GM20431 (cell line): Measurements from ENCODE around the gene SIX3.

Source experiments
- in situ Hi-C: fragments of 300-500 bp; cut with MseI, MboI; formaldehyde crosslinking; loops from one replicate; pipeline ENCODE4 v1.15.0; 2020; ENCODE audit warnings: low sequenced_read_pairs; ENCODE audit not compliant: unreplicated experiment

Gene SIX3

DNA sequence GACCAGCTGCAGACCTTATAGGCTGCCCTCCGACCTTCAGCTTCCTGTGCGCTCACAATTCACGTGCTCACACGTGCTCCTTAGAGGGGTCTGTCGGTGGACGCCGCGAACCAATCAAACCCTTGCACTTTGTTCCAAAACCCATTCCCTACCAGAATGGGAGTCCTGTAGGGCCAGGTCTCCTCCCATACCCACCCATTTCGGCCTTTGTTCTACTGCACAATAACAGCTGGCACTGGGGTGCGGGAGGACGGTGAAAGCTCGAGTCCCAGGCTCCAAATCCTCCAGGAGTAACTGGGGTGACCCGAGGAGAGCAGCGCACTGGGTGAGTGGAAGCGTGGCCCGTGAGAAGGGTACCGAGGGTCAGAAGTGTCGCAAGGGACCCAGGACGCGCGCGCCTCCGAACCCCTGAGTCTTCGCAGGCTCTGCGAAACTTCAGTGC lies 13.0 kb downstream of the SIX3 start:
- in situ Hi-C loops = loop anchor here (25.0 kb wide), 1 partner anchor 917 kb away; no protein-coding TSS in a partner anchor

DNA sequence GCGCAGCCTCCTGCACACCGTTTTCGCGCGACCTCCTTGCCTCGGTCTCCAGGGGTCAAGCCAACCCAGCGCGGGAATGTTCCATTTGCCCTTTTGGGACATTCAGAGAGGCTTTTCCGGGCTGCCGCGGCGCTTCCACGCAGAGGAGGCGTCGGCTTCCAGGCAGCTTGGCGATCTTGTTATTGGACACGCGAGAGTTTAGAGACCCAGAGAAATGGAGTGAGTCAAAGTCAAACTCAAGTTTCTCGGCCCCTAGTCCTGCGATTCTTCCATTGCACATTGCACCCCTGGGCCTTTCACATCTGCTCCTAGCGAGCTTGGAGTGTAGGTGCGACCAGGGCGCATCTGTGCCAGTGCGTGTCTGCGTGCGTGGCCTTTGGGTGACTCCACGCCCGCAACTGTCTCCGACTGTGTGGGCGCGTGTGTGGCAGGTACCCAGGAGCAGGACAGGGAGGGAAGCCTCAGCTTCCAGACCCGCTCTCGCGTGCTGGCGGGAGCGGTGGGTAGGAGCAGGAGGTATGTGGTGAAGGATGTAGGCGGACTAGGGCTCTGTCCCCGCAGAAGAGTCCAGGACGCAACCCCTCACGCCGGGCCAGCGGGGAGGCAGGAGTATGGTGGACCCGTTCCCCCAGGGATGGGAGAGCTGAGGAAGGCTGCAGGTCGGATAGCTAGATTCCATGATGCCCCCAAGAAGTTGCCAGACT lies 13.5 kb downstream of the SIX3 start:
- in situ Hi-C loops = loop anchor here (25.0 kb wide), 1 partner anchor 918 kb away; no protein-coding TSS in a partner anchor

DNA sequence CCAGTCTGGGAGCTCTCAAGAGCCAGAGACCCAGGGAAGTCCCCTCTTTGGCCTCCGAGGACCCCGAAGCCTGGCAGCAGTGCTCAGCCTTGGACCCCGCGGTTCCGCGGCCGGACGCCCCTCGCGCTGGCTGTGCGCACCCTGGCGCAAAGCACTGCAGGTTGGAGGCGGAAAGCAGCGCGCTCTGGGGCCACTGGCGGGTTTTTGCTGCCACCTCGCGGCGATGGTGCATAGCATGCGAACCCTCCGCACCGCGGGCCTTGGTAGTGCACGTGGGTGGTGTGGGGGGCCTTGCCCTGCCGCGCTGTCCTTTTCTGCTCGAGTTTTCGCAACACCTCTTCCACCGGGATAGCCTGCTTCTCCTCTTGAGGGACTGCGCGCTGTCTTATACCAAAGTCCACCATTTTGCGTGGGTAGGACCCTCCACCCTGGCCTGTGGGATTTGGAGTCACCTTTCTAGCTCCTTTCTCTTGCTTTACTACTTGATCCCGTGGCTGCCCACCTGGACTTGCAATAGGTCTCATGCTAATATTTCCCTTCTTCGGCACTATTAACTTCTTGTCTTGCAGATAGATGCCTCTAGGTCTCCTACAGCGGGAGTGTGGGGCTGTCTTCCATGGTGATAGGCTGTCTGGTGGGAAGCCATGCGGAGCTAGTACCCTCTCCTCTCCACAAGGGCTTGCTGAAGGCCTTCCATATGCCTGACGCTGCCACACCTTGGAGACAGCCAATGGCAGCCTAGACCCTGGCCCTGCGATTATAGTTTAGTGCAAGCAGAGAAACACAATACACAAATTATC lies 14.3 kb downstream of the SIX3 start:
- in situ Hi-C loops = loop anchor here (25.0 kb wide), 1 partner anchor 918 kb away; no protein-coding TSS in a partner anchor

DNA sequence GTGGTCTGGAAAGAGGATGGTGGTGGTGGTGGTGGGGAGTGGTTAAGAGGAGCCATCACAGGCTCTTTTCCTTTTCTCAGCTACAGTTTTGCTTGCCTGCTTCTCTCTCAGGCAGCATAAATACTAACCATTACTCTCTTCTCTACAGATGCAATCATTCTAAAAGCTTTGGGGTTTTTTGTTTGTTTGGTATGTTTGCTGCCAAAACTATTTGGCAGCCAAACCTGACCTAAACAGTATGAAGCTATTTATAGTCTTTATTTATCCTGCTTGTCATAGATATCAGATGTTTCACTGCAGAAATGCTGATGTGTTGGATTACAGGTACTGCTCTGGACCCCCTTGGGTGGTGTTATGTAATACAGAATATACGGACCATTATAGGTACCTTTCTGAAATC lies 15.3 kb downstream of the SIX3 start:
- in situ Hi-C loops = loop anchor here (25.0 kb wide), 1 partner anchor 920 kb away; no protein-coding TSS in a partner anchor

DNA sequence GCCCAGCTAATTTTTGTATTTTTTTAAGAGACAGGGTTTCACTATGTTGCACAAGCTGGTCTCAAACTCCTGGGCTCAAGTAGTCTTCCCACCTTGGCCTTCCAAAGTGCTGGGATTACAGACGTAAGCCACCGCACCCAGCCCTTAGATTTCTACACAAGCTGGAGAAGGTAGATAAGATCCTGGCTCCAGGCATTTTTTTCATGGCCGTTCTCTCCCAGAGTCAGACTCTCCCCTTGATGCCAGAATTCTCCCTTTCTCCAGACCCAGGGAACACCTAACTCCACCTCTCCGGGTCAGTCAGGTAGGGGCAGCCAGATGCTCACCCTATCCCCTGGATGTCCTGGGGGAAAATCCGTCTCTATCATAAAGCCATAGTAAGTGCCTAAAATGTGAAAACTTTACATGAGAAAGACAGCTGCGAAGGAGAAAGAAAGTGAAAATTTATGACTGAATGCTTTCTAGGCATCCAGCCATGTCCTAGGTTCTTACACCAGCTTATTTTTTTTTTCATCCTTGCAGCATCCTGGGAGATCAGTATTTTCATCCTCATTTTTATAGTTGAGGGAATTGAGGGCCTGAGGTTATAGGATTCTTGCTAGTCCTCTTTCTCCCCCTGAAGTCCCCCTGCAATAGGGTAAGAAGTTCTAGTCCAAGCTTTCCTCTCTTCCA lies 16.3 kb downstream of the SIX3 start:
- in situ Hi-C loops = loop anchor here (25.0 kb wide), 1 partner anchor 920 kb away; no protein-coding TSS in a partner anchor

DNA sequence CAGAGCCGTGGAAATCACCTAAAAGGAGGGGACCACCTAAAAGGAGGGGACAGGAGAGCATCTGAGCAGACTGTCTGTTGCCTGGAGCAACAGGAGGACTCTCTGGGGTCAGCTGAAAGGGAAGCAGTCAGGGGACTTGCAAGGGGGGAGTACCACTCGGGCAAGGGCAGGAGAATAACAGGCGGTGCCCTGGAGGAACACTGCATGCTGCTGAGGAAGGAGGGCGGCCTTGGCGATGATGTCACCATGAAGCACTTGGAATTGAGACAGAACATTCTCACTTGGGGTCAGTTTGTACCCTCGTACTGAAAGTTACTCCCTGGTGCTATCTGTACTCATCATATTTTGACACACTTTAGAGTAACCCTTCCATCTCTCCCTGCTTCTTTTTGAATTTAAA lies 18.4 kb downstream of the SIX3 start:
- in situ Hi-C loops = loop anchor here (25.0 kb wide), 1 partner anchor 923 kb away; no protein-coding TSS in a partner anchor

DNA sequence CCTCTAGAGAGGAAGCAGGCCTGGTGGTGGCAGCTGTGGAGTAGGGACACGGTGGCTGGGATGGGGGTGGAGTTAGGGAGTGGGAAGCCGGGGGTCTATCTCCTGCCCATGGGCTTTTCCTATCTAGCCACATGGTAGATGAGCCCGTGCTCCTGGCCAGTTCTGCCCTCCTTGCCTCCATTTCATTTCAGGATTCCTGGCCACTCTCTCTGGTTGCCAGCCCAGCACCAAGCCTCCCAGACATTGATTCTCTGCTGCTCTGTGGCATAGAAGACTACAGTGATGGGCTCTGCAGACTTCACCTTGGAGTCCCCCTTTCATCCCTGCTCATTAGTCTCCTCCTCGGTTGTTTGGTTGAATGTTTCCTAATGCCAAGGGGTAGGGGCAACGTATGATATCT lies 19.4 kb downstream of the SIX3 start:
- in situ Hi-C loops = loop anchor here (25.0 kb wide), 1 partner anchor 924 kb away; no protein-coding TSS in a partner anchor

DNA sequence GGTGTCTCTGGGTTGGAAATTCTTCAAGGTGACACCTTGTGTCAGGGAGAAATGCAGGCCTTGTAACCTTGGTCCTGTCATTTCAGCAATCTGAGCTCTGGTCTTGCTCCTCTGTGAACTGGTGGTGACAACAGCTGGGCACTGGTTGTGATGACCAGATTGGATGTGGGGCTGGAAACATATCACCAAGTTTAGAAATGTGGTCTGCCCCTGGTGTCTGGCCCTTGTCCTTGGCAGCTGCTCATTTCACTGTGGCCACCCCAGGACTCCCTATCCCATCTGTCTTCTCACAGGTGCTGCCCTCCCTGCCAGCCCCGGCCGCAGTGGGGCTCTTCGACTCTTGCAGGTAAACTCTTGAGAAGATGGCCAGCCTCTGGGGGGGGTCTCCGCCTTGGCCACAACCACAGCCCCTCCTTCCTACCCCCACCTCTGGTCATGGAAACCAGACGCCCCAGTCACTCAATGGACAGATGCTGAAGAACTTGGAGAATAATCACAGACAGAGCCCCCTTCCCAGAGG lies 20.7 kb downstream of the SIX3 start:
- in situ Hi-C loops = loop anchor here (25.0 kb wide), 1 partner anchor 925 kb away; no protein-coding TSS in a partner anchor

DNA sequence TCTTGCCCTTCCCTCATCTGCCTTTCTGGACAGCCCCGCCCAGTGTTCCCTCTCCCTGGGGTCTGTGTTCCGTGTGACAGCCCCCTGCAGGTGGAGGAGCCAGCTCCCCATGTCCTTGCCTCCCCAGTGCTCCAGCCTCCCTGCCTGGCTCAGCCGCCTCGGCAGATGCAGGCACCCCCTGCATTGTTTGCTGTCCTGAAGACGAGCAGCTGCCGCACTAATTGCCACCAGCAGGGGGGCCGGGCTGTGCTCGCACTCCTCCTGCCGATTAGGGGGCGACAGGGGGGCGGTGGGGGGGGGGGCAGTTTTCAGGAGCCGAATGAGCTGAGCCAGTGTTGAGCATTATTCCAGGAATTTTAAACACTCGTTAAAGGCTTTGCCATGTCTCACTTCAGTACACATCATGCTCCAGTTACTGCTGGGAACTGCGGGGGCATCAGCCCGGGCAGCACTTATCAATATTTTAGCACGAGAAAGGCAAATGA lies 23.3 kb downstream of the SIX3 start:
- in situ Hi-C loops = loop anchor here (25.0 kb wide), 1 partner anchor 927 kb away; no protein-coding TSS in a partner anchor

DNA sequence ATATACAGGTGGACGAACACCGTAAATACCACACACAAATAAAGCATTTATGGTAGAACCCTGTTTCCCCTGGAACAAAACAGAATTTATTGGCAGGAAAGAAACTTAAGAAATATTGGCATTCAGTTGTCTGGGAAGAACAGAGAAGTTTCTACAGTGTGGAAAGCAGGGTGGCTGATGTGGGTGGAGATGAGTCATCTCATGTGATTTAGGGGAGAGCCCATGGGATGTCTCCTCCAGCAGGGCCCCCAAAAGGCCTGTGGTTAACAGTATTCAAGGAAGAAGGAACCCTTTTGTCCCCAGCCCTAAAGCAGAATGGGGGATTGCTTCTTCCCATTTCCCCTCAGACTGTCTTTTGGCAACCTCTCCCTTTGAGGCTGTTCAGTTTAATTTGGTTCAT lies 24.2 kb downstream of the SIX3 start:
- in situ Hi-C loops = loop anchor here (25.0 kb wide), 1 partner anchor 928 kb away; no protein-coding TSS in a partner anchor

DNA sequence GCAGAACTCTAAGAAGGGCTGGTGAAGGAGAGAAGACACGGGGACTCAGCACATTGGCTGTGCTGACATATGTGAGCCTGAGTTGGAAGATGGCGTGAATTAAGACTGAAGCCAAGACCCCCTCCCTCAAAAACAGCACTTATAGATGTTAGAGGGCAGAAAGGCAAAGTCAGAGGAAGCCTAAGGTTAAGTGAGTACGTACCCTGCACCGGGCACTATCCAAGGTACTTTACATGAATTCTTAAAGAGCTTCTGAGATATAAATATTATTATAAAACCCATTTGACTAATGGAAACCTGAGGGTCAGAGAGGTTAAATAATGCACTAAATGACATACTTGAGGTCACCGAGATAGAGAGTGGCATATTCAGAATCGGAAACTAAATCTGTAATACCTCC lies 25.6 kb downstream of the SIX3 start:
- in situ Hi-C loops = loop anchor here (25.0 kb wide), 1 partner anchor 930 kb away; no protein-coding TSS in a partner anchor

DNA sequence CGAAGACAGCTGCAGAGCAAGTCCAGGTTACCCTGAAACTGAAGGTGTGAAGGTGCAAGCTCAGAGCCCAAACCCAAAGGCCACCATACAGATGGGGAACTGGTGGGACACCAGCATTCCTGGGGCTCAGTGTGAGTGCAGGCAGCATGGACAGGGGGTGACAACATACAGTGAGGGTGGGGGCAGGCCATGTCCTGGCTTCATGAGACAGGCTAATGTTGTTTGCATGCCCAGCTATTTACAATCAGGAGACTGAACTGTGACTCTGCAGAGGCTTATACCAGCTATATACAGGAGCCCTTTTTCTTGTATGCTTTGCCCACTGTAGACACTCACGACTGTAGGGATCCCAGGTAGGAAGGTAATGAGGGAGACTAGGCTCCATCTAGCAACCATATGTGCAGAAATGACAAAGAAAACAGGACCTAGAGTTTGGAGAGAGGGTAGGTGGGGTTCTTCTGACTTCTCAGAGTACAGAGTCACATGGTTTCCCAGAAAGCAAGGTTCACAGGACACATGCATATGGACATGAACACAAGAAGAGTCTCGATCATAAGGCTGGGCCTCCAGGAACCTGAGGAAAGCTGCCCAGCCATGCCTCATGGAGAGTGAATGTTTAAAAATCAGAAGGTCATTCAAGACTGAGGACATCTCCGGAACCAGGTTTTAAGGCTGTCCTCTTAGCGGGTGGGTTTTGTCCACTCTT lies 26.4 kb downstream of the SIX3 start:
- in situ Hi-C loops = loop anchor here (25.0 kb wide), 1 partner anchor 931 kb away; no protein-coding TSS in a partner anchor

DNA sequence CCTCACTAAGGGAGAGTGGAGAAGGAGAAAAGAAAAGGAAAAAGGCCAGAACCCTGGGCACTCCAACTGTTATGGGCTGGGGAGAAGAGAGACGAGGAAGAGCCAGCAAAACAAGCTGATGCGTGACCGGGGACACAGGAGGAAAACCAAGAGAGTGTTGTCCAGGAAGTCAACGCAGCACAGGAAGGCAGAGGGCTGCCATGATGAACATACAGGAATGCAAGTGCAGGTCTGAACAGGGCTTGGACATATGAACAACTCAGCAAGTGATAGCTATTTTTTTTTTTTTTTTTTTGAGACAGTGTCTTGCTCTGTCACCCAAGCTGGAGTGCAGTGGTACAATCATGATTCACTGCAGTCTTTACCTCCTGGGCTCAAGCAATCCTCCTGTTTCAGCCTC lies 28.4 kb downstream of the SIX3 start:
- in situ Hi-C loops = loop anchor here (25.0 kb wide), 1 partner anchor 933 kb away; no protein-coding TSS in a partner anchor

DNA sequence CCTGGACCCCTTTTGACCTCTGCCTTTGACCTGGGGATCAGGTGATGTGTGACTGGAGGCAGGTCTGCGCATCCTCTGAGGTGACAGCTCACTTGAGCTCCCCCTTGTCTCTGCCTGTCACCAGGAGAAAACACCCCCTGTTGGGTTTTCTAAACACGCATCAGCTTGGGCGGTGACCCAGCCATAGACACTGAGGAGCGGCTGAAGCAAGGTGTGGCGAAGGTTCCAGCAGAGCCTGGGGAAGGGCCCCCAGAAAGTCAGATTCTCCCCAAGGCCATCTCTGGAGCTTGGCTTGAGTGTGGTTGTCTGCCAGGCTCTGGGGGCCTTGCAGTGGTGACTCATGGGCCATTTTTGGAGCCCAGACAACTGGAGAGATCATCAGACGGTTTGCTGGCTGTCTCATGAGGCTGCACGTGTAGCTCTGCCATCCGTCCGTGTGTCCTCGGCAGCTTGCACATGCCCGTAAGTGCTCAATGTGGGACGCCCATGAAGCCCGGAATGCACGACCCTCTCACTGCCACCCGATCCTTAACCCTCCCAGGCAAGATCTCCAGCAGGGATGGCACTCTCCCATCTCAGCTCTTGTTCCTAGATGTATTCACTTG lies 29.4 kb downstream of the SIX3 start:
- in situ Hi-C loops = loop anchor here (25.0 kb wide), 1 partner anchor 934 kb away; no protein-coding TSS in a partner anchor

DNA sequence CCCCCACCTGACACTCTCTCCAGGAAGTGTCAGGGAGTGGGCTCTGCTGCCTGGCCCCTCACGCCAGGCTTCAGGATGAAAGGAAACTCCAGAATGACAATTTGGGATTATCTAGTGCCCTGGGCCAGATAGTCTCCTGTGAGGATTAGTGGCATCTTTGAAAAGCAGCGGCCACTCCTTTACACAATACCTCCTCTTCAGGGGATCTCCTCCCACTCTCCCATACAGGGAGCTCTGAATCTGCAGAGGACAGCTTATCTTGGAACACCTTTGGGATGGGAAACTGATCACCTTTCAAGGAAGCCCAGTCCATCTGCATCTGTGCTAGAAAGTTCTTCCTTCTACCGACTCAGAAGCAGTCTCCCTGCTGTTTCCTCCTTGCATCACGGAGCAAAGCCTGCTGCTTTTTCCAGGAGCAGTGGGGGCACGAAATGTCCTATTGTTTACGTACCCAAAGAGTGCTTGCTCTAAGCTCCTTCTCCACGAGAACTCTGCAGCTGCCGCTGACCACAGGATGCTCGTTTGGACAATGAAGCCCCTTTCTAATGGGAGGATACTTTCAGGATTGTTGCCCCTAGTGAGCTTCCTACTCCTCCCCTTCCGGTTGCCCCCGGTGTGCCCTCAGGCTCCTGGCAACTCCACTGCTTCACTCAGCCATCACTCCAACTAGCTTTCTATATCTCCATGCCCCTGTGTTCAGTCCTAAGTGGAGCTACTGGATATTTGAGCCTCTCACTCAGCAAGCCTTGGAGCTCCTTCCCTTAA lies 31.5 kb downstream of the SIX3 start:
- in situ Hi-C loops = loop anchor here (25.0 kb wide), 1 partner anchor 936 kb away; no protein-coding TSS in a partner anchor

DNA sequence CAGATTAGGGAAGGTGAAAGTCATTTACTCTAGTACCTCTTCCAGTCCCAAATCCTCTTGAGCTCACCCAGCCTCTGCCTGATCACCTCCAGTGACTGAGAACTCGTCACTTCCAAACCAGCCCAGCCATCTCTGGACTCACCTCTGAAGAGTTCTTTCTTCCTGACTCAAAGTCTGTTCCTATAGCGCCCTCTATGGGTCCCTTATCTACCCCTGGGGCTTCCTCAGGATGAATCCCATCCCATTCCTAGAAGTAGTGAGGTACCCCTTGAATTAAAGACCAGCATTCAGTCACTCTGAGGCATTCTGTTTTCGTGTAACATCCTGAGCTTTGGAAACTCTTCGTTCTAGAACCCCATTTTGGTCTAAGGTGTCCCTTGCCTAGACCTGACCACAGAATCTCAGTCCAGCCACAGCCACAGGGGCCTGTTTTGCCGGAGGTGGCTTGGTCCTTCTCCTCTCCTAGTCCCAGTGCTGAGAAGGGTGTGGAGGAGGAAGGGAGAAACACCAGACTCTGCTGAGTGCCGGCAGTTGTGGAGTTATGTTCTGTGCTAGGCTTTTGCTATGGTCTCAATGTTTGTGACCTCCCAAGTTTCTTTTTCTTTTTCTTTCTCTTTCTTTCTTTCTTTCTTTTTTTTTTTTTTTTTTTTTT lies 32.7 kb downstream of the SIX3 start:
- in situ Hi-C loops = loop anchor here (25.0 kb wide), 1 partner anchor 937 kb away; no protein-coding TSS in a partner anchor
